Stimulated activated CD8-positive, alpha-beta memory T cell treated with anti-CD3 and anti-CD28 coated beads, Interleukin-2, amount 100 ng/mL, for 1 hour (primary cell): Measurements from ENCODE around the gene SNX27.
"Not testable (repeated sequence)": the region's sequence is repeated elsewhere in the genome, so short reads cannot be mapped to it uniquely, and the experiment has no call there.

Experiments
- DNase-seq, 2 donors: peaks; one replicate each; pipeline ENCODE4 v3.0.0-alpha.2; 2020; ENCODE audit warnings: low read depth in 2 of 2

SNX27 gene

DNA sequence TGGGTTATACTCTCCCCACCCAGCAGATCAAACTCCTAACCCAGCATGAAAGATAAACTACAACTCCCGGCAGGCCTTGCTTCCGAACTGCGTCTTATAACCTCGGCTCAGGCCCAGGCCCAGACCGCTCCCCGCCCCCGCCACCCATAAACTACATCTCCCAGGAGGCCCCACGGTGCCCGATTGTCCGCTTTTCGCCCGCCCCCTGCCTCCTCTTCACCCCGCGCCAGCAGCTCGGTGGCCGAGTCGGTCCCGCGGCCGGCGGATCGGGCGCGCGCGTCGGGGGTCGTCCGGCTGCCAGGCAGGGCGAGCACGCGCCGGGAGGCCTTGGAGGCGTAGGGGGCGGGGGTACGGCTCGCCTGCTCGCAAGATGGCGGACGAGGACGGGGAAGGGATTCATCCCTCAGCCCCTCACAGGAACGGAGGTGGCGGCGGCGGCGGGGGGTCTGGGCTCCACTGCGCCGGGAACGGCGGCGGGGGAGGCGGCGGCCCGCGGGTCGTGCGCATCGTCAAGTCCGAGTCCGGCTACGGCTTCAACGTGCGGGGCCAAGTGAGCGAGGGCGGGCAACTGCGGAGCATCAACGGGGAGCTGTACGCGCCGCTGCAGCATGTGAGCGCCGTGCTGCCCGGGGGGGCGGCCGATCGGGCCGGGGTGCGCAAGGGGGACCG, at the start of gene SNX27:
TSS of gene SNX27 (plus strand) at position 219 of the 669 bp plus-strand sequence. CDS start at position 371, 152 bp downstream.
- peak; percentile 65 to 75 for DNase-seq

DNA sequence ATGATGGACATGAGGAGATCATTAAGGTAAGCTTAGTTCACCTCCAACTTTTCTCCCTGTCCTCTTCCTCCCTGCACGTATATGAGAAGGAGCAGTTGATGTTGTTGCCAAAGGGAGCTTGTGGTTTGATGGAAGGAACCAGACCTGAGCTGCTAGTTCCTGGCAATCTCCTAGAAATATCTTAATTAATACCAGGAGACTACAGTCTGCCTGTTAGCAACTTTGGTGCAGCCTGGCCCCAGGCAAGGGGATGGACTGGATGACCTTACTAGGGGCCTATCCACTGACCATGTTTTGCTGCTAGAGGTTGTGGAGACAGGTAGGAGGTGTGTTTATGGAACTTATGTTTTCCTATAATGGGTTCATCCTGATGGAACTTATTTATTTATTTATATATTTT, 49.2 kb upstream of the SNX27 start:
- DNase-seq: no peak

DNA sequence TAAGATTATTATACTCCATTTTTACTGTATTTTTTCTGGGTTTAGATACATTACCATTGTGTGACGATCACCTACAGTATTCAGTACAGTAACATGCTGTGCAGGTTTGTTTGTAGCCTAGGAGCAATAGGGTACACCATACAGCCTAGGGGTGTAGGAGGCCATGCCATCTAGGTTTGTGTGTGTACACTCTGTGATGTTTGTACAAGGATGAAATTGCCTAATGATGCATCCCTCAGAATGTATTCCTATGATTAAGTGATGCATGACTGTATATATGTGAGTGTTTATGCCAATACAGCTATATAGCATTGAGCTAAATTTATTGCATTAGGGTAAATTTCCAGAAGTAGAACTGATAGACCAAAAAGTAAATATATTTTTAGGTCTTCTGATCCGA, 48.5 kb upstream of the SNX27 start:
- DNase-seq: no peak

DNA sequence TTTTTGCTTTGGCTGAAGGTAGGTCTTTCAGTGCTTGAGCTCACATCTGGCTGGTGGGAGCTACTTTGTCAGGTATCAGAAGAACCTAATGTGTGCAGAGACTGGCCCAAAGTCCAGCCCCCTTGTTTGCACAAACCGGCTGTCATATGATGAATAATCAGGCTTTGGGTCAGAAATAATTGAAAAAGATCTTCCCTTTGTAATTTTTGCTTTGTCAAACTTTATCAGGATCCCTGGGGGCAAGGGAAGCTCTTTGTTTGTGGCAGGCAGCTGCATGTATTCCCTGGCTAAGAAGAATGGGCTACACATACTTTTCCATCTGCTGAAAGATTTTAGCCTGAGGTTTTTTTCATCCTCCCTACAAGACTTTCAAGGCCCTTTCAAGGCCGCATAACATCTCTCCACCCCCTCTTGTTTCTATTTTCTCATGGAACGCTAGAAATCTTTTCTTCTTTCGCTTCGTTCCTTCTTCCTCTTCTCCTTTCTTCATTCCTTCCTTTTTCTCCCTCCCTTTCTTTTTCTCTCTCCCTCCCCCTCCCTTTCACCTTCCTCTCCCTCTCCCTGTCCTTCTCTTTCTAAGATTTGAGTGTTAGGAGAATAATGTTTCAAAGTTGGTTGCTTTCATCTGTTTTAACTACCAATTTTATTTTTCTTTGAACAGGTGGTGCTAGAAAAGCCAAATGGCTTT, 46.2 kb upstream of the SNX27 start:
- DNase-seq: no peak

DNA sequence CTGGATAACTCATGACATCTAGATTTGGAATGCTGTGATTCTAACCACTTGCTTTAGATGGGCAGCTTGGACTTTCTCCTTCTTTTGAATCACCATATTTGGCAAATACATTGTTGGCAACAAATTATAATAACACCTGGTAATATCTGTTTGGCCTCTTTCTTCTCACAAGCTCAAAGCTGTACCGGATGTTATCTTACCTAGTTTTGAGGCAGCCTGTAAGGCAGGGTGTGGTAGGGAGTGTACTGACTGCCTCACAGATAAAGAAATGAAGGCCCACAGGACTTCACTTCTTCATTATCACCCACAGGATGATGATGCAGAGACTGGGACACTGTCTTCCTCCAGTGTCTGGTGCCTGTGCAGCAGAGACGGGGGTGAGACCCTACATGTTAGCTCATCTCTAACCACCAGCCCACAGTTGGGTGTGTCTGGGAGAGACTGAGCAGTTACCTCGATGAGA, 43.2 kb upstream of the SNX27 start:
- DNase-seq: no peak

DNA sequence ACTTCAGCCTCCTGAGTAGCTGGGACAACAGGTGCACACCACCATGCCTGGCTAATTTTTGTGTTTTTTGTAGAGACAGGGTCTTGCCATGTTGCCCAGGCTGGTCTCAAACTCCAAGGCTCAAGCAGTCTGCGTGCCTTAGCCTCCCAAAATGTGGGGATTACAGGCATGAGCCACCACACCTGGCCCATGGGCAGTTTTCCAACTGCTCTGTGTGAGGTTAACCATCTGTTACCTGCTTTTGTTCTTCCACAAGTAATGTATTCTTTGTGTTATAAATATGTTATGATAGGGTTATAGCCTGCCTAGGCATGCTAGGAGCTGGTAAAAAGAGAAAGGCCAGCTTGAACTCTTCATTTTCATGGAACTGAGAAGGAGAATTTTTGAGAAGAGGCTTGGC, 41.0 kb upstream of the SNX27 start:
- DNase-seq: no peak

DNA sequence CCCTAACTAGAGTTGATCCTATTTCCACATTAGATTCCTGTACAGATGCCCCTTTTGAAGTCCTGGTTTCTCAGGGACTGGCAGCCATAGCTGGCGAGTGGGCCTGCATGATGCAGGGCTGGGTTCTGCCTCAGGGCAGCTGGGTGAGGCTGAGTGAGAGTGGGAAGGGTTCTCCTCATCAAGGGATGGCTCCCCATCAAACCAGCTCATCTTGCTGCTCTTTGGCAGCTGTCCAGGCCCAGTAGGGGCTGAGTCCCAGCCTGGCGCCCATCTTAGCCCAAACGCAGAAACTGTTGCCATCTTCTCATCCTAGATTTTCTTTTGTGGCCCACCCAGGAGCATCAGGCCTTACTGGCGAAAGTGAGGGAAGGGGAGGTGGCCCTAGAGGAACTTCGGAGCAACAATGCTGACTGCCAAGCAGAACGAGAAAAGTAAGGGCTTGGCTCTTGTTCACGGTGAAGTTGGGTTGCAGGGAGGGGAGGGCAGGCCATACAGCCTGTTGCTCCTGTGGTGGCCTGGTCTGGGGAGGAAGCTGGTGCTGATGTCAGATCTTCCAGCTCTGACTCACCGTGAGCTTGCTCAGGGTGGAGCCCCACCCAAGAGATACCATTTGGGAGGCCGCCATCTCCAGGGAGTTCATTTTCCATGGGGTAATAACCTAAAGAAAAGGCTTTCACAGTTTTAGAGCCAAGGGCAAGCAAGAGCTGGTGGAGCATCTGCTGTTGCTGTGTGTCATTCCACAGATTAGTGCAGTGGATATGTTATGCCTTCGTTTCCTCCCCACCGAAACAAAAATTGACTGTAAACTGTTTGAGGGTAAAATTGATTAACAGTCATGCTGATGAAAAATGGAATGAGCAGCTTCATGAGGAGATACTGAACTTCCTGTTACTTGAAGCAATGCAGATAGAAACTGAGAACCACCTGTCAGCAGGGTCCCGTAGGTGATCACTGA, 37.0 kb upstream of the SNX27 start:
- DNase-seq: no peak

DNA sequence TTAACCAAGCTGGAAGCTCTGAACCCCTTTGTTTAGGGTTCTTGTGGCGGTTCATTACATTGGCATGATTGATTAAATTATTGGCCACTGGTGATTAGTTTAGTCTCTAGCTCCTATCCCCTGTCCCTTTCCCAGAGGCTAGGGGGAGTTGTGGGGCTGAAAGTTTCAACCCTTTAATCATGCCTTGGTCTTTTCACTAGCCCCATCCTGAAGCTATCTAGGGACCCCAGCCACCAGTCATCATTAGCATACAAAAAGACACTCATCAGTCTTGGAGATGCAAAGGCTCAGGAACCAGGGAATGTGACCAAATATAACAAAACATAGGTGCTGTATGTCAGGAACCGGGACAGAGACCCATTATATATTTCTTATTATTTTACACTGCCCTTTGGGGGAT, 34.7 kb upstream of the SNX27 start:
- no peak for DNase-seq

DNA sequence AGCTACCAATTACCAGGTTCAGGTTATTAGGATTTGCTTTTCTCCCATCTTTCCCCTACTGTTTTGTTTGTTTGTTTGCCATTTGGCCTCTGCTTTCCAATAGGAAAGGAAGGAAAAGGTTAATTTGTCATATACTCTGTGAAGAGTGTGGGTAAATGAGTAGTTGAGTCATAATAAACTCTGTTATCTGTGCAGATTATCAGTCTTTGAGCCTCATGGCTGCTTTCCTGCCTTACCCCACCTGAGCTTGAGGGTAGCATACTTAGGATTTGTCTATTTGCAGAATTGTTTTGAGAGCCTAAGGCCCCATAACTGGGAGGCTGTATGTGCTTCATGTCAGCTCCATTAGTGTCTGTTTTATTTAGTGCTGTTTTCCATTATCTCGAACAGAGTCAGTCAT, 32.9 kb upstream of the SNX27 start:
- no peak for DNase-seq

DNA sequence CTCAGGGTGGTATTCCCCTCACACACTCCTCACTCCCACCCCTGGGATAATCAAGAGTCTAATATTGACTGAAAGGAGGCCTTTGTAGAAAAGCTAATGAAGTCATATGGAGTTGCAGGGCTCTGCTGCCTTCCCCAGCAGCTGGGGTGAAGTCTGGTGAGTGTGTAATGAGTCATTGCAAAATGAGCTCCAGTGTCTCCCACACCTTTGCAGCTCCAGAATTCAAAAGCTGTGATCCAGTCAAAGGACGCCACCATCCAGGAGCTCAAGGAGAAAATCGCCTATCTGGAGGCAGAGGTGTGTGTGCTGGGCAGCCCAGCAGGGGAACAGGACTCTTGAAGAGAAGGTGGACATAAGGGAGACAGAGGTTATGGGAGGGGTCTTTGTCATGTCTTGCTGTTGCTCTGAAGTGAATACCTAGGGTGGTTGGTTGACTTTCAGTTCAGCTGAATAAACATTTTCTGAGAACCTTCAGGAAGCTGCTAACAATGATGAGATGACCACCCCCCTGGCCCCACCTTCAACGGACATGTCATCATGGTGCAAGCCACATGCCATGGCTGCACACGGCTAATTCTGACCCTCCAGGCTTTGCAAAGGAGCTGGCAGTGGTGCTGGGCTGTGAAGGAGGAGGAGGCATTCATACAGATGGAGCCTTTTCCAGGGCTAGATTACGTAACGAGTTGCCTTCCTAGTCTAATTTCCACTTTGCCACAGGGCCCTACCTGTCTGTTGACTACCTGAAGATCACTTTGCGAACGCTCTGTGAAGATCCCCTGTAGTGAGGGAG, 32.2 kb upstream of the SNX27 start:
- DNase-seq: no peak

DNA sequence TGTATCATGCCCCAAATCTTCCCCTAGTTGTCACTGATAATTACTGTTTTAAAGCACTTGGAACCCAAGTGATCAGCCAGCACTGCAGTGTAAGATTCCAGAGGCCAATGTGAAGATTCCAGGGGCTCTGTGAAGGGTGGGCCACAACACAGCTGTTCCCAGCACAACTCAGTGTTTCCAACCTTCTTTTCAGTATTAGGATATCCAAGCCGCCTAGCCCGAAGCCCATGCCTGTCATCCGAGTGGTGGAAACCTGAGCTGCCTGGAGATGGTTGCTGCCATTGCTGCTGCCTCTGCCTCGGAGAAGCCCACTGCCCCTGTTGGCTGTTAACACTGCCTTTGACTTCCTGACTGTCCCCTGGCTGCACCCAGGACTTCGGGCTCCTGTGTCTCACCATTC, 30.4 kb upstream of the SNX27 start:
- DNase-seq: no peak

DNA sequence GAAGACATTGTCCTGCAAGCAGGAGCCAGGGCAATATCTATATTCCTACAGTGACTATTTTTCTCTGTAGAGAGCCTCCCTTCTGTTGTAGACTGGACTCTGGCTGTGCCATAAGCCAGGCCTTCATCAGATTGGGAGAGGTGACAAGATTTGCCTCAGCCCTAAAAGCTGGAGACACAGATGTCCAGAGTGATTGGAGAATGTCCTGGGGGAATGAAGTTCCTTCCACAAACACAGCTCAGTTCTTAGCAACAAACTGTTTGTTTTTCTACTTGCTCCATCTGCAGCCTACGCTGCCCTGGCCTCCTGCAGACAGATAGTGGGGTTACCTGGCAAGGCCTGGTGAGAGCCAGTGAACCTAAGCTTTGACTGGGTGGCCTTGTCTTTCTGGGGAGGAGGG, 29.9 kb upstream of the SNX27 start:
- DNase-seq: no peak

DNA sequence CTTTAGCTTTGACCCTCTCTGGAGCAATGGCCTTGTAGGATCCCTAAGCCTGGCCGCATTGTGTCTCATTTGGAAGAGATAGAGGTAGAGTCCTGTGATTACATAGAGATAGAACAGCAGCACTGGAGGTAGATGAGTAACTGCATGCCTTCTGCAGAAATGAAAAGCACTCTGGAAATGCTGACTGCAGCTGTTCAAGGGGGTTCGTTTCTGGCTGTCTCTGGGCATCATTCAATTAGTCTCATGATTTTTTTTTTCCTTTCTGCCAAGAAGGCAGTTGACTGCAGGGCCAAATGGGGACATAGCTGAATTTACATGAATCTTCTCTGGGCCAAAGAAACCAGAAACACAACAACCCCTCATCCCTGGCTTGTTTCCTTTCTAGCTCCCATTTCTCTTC, 28.1 kb upstream of the SNX27 start:
- DNase-seq: no peak

DNA sequence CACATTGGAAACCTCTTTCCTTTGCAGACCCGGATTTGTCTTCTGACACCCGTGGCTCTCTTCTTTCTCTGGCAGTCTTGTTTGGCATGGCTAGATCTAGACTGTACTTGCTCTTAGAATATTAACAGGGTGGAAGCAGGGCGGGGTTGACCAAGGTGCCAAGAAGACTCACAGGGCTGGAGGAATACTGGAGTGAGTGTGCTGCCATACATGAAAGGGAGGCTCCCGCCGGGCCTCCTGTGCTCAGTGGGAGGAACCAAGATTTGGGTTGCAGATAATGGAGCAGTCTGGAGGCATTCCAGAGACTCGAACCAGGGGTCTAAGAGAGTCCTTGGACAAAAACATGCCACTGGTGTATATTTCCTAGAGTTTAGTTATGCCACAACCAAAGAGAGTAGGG, 27.6 kb upstream of the SNX27 start:
- no peak for DNase-seq

DNA sequence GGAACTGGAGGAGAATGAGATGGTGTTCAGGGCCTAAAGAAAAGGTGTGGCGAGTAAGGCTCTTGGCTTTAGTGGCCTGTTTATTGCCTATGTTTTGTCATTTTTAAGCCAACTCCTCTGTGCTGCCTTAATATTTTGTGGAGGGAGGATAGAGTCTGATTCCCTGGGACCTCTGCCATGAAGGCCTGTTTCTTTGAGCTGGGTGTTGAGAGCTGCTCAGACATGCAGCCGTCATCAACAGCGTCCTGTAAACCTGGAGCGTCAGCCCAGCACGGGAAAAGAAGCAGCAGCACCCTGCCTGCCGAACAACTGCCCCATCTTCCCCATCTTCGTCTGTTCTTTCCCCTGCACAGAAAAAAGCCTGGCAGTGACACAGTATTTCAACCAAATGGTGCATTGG, 27.1 kb upstream of the SNX27 start:
- DNase-seq: no peak

DNA sequence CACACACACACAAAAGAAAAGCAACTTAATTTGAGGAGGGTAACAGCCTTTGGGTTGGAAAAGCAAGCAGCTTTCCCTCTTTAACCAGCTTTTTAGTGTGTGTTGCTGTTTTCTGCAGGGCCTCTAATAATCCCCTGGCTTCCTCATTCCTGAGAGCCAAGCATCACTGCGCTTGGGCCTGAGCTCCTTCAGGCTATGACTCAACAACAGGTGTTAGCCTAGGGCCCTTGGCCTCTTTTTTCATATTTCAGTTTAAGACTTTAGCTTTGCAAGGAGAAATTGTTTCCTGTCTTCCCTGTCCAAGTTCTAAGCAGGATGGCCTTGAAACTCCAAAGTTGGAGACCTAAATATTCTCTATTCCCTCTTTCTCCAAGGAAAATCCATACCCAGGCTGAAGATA, 26.2 kb upstream of the SNX27 start:
- DNase-seq: no peak

DNA sequence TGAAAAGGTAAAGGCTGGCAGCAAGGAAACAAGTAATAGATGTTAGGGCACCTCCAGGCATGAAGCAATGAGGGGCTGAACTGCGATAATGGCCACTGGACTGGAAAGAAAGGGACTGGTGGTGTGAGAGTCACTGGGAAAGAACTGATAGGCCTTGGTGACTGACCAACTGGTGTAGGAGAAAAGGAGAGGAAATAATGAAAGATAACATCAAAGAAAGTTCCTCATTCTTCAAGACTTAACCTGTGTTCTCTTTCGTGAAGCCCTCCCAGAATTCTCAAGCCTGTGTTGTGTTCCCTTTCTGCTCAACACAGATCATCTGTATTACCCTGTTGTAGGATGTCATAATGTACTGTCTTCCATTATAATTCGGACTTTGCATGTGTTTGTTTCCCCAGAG, 20.9 kb upstream of the SNX27 start:
- no peak for DNase-seq

DNA sequence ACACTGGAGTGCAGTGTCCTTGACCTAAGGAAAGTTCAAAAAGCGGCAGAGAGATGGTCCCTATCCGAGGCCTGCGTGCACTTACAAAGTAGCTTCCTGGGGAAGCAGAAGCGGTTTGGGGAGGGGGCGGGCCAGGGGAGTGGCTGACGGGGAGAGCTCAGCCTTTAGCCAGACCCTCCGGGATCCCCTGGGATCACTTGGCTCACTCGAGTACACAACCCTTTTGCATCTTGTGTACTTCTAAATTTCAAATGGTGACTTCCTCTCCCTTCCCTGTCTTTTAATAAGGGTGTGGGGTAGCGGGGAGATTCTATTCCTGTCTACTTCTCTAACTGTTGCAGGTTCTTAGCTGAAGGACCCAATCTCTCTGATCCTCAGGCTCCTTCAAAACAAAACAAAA, 18.1 kb upstream of the SNX27 start:
- no peak for DNase-seq

DNA sequence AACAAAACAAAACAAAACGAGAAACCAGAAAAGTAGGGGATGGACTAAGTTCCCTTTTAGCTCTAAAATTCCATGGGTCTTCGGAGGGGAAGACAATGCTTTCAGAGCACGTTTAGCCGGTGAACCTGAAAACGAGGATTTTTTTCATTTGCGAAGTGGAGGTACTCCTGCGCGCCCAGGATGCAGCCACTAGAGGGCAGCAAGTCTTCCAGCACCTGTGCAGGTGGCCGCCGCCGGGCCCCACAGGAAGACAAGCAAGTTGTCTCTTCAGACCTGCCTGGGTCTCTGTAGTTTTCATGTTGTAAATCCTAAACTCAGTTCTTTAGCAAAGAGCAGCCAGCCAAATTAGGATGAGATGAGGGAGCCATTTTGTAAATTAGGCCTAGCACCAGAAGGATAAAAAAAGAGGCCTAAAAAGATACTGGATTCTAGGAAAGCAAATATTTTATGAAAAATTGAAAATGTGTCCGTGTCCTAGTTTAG, 17.7 kb upstream of the SNX27 start:
- DNase-seq: peak; percentile 68 to 80

DNA sequence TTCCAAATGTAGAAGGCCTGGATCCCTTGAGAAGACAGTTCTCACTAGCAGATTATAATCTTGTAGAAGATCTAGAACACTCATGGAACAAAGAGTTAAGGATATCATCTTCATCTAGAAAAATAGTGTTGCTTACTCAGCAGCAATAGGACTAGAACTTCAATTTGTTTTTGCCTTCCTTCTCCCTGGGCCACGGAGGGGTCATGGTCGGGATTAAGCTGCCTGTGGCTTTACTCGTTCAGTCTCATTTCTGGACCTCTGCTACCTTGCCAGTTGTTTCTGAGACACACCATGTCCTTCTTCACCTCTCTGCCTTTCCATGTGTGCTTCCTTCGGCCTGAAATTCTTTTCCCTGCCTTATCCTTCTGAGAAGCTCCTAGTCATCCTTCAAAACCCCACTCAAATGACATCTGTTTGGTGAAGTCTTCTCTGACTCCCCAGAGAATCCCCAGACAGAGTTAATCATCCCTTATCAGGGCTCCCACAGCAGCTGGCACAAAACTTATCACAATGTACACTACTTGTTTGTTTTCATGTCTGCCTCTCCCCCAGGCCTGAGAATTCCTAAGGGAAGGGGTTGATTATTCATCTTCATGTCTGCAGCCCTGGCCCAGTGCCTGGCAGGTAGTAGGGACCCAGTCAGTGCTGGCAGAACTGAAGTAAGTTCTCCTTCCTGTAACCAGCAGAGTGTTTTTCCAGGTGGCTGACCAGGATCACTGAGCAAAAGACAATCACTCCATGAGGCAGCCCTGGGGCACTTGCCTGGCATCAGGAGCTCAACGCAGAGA, 15.5 kb upstream of the SNX27 start:
- no peak for DNase-seq

DNA sequence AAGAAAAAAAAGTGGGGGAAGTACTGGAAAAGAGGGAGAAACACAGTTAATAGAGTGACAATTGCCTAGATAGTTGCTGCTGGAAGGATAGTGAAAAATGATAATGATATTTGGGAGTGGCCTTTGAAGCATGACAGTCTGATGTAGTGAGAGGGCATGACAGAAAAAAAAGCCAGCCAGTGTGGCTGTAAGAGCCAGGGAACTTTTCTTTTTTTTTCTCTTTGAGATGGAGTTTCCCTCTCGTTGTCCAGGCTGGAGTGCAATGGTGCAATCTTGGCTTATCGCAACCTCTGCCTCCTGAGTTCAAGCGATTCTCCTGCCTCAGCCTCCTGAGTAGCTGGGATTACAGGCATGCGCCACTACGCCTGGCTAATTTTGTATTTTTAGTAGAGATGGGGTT, 9.3 kb upstream of the SNX27 start:
- not testable (repeated sequence) for DNase-seq
